ENCODE data around the gene RSPH6A.

GRCh38 chr19:45804959-45805230 is 10.2 kb downstream of the RSPH6A start:
- TF ChIP-seq CTCF (conservative IDR thresholded peaks at IDR 0.05 in 1 of 2, IDR thresholded peaks at IDR 0.05 in 1 of 2; ENCODE audit: low read depth in 1 of 2, low read length in 2 of 2) (no peak), EZH2 (IDR thresholded peaks at IDR 0.05; ENCODE audit: low read length, missing control alignments) (no peak)

Measured in fibroblast of lung (primary cell).